CD4-positive, alpha-beta T cell treated with Interleukin-17A for 1 hour (primary cell): Measurements from ENCODE around the gene KCNMA1.

Source experiments
- DNase-seq: peaks from one replicate; pipeline ENCODE4 v3.0.0-alpha.2; 2020

The KCNMA1 gene

GRCh38 chr10:77226853-77227565 lies 410.6 kb downstream of the KCNMA1 start:
- DNase-seq = no peak

GRCh38 chr10:77226452-77226851 lies 411.2 kb downstream of the KCNMA1 start:
- DNase-seq = no peak

GRCh38 chr10:77226020-77226419 lies 411.6 kb downstream of the KCNMA1 start:
- no peak for DNase-seq

GRCh38 chr10:77223526-77224460 lies 413.8 kb downstream of the KCNMA1 start:
- no peak for DNase-seq

- no peak for DNase-seq
Observed at GRCh38 chr10:77220150-77220549, 417.5 kb downstream of the KCNMA1 start.

GRCh38 chr10:77219046-77219445 lies 418.6 kb downstream of the KCNMA1 start:
- no peak for DNase-seq

- DNase-seq = no peak
Observed at GRCh38 chr10:77214799-77215198, 422.8 kb downstream of the KCNMA1 start.

GRCh38 chr10:77212632-77213031 lies 425.0 kb downstream of the KCNMA1 start:
- DNase-seq = no peak

- no peak for DNase-seq
Observed at GRCh38 chr10:77210645-77211044, 427.0 kb downstream of the KCNMA1 start.

- DNase-seq = no peak
Observed at GRCh38 chr10:77208684-77209256, 428.8 kb downstream of the KCNMA1 start.

- DNase-seq = no peak
Observed at GRCh38 chr10:77207828-77208185, 429.8 kb downstream of the KCNMA1 start.

- DNase-seq = no peak
Observed at GRCh38 chr10:77207182-77207827, 430.3 kb downstream of the KCNMA1 start.

GRCh38 chr10:77205135-77205534 lies 432.5 kb downstream of the KCNMA1 start:
- DNase-seq = no peak

- DNase-seq = no peak
Observed at GRCh38 chr10:77204171-77204570, 433.4 kb downstream of the KCNMA1 start.

GRCh38 chr10:77202857-77203256 lies 434.8 kb downstream of the KCNMA1 start:
- no peak for DNase-seq

GRCh38 chr10:77201135-77202106 lies 436.2 kb downstream of the KCNMA1 start:
- no peak for DNase-seq

- DNase-seq = no peak
Observed at GRCh38 chr10:77197544-77197943, 440.1 kb downstream of the KCNMA1 start.

- DNase-seq = no peak
Observed at GRCh38 chr10:77196614-77197013, 441.0 kb downstream of the KCNMA1 start.

GRCh38 chr10:77195101-77195500 lies 442.5 kb downstream of the KCNMA1 start:
- DNase-seq = no peak

- no peak for DNase-seq
Observed at GRCh38 chr10:77193001-77193400, 444.6 kb downstream of the KCNMA1 start.

GRCh38 chr10:77192402-77192801 lies 445.2 kb downstream of the KCNMA1 start:
- no peak for DNase-seq
